Measurements from ENCODE around the gene FKRP.
"Not testable (repeated sequence)": the region's sequence is repeated elsewhere in the genome, so short reads cannot be mapped to it uniquely, and the experiment has no call there.

FKRP gene

DNA sequence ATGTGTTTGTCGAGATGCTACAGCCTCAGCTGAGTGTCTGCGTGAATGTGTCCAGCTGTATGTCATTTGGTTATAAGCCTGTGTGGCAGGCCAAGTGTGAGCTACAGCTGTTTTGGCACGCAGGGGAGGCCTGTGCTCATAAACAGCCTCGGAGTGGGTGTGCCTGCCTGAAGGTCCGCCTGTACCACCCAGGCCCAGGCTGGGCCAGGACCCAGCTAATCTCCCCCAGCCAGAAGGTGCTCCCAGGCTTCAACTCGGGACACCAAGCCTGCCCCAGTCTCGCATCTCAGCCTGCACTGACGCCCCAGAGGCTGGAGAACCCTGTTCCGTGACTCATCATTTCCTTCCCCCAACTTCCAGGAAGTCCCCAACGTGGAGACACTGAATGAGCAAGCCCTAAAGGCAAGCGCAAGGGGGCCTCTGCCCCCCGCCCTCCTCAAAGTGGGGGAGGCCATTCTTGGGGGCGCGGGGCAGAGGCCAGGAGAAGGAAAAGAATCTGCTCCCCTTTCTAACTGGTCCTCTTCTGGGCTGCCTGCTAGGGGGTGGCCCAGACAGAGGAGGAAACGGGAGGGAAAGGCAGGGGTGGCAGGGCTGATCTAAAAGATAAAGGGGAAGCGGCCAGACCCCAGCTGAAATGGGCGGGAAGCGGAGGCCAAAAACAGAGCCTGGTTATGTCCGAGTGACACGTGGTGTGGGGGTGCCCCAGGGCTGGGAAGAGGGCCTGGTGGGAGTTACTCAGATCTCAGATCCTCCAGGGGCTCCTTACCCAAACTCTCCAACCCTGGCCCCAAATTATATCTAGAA, 40.6 kb downstream of the FKRP start:
- DNase-seq: peak; percentile 80 to 86

DNA sequence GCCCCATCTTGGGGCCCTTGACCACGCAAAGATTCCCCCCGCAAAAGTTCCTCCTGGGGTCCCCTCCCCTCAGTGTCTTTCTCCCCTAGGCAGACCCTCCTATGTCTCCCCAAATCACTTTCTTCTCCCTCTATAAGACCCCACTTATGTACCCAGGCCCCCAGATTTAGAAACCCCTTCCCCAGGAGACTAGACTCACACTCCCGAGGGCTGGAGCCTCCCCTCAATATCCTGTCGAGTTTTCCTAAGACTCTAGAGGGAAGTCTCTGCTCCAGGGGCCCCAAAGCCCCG, 41.1 kb downstream of the FKRP start:
- no peak for DNase-seq

DNA sequence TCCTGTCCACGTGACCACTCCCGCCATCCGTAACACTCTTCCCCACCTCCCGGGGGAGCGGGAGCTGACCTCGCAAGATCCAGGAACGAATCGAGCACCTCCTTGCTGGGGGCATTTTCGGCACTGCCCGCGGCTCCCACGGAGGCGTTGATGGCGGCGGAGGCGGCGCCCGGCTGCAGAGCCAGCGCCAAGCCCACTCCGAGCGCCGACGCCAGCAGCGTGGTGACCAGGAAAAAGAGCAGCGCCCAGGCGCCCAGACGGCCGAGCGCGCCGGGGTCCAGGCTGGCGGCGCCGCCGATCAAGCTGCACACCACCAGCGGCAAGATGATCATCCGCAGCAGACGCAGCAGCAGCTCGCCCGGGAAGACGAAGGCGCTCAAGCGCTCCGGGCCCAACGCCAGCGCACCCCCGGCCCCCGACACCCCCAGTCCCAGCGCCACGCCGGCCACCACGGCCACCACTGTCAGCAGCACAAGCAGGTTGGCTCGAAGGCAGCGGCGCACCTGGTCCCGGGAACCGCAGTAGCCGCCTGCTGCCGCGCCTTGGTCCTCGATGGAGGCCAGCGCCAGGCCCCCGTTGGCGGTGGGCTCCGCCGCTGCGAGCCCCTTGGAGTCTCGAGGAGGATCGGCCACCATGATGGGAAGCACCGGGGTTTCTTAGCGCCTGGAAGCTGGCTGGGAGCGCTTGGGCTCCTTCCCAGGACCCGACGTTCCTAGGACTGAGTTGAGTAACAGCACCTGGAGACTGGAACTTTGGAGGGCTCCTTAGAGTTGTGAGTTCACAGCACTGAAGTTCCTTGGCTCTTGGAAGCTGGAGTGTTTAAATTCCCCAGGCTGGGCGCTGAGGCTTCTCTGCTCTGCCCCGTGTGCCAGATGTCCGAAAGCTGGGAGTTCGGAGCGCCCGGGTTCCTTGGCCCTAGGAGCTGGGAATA, 41.7 kb downstream of the FKRP start:
- peak; percentile 48 to 55 for DNase-seq

DNA sequence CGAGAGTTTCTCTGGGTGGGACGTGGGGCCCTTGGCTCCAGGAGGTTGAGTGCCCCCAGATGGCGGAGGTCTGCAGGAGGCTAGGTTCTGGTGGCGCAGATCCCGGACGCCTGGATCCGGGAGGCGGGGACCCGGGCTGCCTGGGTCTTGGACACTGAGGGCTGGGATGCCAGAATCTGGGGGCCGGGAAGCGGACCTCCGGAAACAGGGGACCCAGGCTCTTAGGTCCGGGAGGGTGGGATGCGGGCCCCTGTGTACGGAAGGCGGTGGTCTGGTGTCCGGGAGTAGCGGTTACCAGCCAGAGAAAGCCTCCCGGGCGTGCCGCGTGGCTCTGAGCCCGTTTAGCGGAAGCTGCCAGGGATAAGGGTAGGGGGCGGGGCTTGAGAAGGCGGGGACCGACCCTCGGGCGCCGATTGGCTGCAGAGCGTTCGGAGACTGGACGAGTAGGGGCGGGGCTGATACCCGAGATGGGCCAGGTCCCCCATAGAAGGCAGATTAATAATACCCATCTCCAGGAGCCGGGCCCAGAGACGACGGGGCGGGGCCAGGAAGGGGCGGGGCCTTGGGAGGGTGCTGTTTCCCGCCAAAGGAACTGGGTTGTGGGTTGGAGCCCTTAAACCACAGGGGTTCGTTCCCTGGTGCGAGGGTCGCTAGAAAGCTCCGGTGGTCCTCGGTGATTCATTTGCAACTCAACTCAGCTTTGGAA, 42.6 kb downstream of the FKRP start, which contains the start of gene SLC1A5:
TSS of gene SLC1A5 (minus strand) at position 333 of the 706 bp plus-strand sequence. CDS start 629 bp downstream, outside the sequence.
- DNase-seq: peak; percentile 100

DNA sequence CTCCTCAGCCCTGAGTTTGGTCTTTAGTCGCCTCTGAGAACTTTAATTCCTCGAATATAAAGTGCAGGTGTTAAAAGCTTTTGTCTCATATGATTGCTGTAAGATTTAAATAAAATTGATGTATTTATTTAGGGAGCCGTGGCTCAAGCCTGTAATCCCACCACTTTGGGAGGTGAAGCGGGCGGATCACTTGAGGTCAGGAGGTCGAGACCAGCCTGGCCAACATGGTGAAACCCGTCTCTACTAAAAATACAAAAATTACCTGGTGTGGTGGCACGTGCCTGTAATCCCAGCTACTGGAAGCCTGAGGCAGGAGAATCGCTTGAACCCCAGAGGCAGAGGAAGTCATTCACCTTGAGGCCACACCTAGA, 43.1 kb downstream of the FKRP start:
- no peak for DNase-seq

DNA sequence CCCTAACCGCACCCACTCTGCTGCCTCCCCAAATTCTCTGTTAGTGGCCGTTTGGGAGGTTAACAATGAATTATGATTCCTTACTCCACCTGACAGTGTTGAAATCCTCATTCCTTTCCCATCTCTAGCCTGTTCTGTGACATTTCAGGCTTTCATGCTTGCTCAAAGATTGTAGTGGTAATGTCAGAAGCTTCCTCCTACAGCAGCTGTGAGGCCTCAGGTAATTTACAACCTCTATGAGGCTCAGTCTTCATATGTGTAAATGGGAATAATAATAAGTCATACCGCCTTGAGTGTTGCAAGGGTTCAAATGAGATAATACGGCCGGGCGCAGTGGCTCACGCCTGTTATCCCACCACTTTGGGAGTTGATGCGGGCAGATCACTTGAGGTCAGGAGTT, 43.5 kb downstream of the FKRP start:
- DNase-seq: no peak

DNA sequence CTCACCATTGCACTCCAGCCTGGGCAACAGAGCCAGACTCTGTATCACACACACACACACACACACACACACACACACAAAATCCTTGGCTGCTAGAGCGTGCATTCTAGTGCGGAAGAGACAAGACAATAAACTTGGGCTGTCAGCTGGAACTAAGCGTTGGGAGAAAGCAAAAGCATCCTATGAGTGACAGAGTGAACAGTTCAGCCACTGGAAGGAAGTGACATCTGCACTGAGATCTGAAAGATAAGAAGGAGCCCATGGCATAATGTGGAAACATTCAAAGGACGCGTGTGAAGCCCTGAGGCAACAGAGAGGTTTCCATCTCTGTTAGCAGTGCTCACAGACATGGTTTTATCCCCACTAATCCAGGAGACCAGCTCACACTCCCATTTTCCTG, 46.1 kb downstream of the FKRP start:
- no peak for DNase-seq

DNA sequence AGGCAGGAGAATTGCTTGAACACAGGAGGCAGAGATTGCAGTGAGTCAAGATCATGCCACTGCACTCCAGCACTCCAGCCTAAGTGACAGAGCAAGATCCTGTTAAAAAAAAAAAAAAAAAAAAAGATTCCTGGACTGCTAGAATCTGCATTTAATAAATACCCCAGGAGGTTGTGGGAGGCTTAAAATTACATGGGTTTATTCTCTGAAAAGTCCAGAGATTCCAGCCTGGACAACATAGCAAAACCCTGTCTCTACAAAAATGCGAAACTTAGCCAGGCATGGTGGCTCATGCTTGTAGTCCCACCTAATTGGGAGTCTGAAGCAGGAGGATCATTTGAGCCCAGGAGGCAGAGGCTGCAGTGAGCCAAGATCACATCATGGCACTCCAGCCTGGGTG, 52.0 kb downstream of the FKRP start:
- no peak for DNase-seq

DNA sequence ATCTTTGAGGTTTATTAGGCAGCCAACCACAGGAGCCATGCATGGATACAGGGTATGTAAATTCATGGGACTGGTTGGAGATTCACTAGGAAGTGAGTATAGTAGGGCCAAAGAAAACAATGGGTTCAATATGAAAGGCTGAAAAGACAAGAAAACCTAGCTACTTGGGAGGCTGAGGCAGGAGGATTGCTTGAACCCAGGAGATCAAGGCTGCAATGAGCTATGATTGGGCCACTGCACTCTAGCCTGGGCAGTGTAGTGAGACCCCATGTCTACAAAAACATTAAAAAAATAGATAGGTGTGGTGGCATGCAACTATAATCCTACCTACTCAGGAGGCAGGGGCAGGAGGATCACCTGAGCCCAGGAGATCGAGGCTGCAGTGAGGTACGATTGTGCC, 52.9 kb downstream of the FKRP start:
- DNase-seq: no peak

DNA sequence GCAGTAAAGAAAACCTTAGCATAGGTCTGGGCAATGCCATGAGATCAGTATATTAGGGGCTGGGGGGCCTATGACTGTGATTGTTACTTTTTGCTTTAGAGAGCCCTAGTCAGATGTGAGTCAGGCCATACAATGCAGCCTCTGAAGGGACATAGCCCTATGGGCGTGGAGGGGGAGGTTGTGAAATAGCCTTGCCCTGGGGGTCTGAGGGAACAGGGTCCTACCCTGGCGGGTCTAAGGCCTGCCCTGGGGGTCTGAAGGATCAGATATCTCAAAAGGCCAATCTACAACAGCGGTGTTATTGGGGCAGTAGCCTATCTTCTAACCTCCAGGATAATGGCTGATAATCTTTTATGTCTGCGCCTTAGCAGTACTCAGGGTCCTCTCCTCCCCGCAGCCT, 56.3 kb downstream of the FKRP start:
- DNase-seq: no peak

DNA sequence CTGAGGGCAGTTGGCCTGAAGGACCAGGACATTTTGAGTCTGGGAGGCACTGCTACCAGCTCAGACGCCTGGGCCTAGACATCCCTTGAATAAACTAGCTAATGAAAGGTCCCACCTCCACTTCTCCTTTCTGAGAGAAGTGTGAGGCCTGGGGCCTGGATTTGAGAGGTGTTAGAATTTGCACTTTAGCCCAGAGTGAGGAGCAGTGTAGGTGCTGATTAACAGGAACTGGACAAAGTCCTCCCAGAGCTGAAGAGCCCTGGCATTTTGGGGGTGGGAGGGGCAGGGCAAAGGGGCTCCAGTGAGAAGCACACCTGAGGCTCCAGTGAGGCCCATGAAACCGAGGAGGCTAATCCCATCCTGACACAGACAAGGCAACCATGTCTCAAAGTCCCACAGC, 57.7 kb downstream of the FKRP start:
- no peak for DNase-seq

DNA sequence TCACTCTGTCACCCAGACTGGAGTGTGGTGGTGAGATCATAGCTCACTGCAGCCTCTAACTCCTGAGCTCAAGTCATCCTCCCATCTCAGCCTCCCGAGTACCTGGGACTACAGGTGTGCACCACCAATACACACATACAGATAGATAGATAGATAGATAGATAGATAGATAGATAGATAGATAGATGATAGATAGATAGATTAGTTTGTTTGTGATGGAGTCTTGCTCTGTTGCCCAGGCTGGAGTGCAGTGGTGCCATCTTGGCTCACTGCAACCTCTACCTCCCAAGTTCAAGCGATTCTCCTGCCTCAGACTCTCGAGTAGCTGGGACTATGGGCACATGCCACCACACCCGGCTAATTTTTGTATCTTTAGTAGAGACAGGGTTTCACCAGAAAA, 58.6 kb downstream of the FKRP start:
- DNase-seq: not testable (repeated sequence)

DNA sequence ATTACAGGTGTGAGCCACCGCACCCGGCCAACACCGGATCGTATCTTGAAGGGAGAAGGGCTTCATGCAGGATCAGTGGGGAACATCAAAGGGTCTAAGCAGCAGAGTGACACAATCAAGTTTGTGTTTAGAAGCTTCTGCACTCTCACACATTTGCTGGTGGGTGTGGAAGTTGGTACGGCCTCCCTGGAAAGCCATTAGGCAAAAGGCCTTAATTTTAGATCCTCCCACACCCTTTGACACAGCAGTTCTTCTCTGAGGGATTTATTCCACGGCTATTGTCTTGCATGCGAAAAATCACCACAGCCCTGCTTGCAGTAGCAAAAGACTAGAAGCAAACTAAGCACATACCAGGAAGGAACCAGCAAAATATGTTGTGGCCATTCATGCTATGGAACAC, 60.8 kb downstream of the FKRP start:
- no peak for DNase-seq

All from stimulated activated CD4-positive, alpha-beta T cell treated with anti-CD3 and anti-CD28 coated beads, Interleukin-2, amount 100 ng/mL, for 24 hours (primary cell).